HEK293T (cell line): ENCODE data around the gene MRPL52.

Experiments
- BHLHE40 ChIP-seq: fragments of 450-650 bp; IDR thresholded peaks from 2 replicates; pipeline ENCODE4 v1.6.1; 2016; ENCODE audit warnings: mild to moderate bottlenecking, moderate library complexity, borderline replicate concordance
- ELF4 ChIP-seq: fragments of 450-650 bp; IDR thresholded peaks from 2 replicates; pipeline ENCODE4 v1.6.1; 2017; ENCODE audit warnings: antibody characterized with exemption
- FOXK2 ChIP-seq: fragments of 450-650 bp; IDR thresholded peaks from 2 replicates; pipeline ENCODE4 v1.6.1; 2016; ENCODE audit warnings: mild to moderate bottlenecking
- FOXM1 ChIP-seq: fragments of 450-650 bp; IDR thresholded peaks from 2 replicates; pipeline ENCODE4 v1.6.1; 2017; ENCODE audit warnings: mild to moderate bottlenecking, borderline replicate concordance
- HDGF ChIP-seq: fragments of 450-650 bp; IDR thresholded peaks from 2 replicates; pipeline ENCODE4 v1.6.1; 2017; ENCODE audit warnings: antibody characterized with exemption, borderline replicate concordance
- L3MBTL2 ChIP-seq: fragments of 450-650 bp; conservative IDR thresholded peaks from 2 replicates; pipeline ENCODE4 v1.6.1; 2016; ENCODE audit warnings: mild to moderate bottlenecking
- NFRKB ChIP-seq: fragments of 450-650 bp; IDR thresholded peaks from 2 replicates; pipeline ENCODE4 v1.6.1; 2016; ENCODE audit warnings: mild to moderate bottlenecking, moderate library complexity
- SP1 ChIP-seq: fragments of 450-650 bp; IDR thresholded peaks from 2 replicates; pipeline ENCODE4 v1.6.1; 2017
- SUZ12 ChIP-seq: fragments of 450-650 bp; IDR thresholded peaks from 2 replicates; pipeline ENCODE4 v1.6.1; 2016; ENCODE audit warnings: mild to moderate bottlenecking
- ZNF384 ChIP-seq: fragments of 450-650 bp; IDR thresholded peaks from 2 replicates; pipeline ENCODE4 v1.6.1; 2016
- TF ChIP-seq, protein P1 (sequence below): fragments of 450-650 bp; IDR thresholded peaks from 2 replicates; pipeline ENCODE4 v1.6.1; 2016

DNA sequence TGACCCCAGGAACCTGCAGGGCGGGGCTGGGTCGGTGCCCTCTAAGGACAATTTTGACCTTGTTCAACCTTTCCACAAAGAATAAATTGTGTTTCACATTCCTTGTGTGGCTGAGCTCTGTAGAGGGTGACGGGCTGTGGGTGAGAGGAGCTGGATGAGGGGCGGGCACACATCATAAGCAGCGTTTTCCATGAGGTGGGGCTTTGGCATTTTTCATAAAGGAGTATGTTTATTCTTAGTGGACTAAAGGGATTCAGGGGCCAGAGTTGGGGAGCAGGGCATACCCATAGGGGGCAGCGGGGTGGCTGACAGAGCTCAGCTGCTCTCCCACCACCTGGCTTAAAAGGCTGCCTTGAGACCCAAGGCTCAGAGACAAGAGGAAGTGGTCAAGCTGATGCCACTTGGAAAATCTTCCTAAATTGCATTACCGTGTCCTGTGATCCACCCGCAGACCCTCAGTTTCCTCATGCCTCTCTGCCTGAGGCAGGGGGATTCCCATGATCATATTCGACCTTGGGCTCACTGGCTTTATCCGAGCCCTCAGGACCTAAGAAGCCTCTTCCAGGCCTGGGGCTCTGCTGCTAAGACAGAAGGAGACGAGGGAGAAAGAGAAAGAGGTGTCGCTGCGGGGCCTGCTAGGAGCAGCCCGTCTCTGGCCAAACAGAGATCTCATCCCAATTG lies 18.1 kb downstream of the MRPL52 start:
- TF ChIP-seq SP1 (no peak), FOXK2 (no peak), L3MBTL2 (no peak), NFRKB (no peak), HDGF (no peak), BHLHE40 (no peak), ELF4 (no peak), FOXM1 (no peak), SUZ12 (no peak), ZNF384 (no peak)
- TF ChIP-seq, protein P1, sequence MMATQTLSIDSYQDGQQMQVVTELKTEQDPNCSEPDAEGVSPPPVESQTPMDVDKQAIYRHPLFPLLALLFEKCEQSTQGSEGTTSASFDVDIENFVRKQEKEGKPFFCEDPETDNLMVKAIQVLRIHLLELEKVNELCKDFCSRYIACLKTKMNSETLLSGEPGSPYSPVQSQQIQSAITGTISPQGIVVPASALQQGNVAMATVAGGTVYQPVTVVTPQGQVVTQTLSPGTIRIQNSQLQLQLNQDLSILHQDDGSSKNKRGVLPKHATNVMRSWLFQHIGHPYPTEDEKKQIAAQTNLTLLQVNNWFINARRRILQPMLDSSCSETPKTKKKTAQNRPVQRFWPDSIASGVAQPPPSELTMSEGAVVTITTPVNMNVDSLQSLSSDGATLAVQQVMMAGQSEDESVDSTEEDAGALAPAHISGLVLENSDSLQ, result no peak
